GM18873 (cell line): ENCODE results near the gene TNK2.

ENCODE experiments used
- ATAC-seq: cut with Tn5 transposase; IDR thresholded peaks from one replicate; pipeline ENCODE4 v1.9.1; 2021; ENCODE audit warnings: mild to moderate bottlenecking, moderate library complexity, moderate number of reproducible peaks; ENCODE audit not compliant: unreplicated experiment, low FRiP score

Gene TNK2

DNA sequence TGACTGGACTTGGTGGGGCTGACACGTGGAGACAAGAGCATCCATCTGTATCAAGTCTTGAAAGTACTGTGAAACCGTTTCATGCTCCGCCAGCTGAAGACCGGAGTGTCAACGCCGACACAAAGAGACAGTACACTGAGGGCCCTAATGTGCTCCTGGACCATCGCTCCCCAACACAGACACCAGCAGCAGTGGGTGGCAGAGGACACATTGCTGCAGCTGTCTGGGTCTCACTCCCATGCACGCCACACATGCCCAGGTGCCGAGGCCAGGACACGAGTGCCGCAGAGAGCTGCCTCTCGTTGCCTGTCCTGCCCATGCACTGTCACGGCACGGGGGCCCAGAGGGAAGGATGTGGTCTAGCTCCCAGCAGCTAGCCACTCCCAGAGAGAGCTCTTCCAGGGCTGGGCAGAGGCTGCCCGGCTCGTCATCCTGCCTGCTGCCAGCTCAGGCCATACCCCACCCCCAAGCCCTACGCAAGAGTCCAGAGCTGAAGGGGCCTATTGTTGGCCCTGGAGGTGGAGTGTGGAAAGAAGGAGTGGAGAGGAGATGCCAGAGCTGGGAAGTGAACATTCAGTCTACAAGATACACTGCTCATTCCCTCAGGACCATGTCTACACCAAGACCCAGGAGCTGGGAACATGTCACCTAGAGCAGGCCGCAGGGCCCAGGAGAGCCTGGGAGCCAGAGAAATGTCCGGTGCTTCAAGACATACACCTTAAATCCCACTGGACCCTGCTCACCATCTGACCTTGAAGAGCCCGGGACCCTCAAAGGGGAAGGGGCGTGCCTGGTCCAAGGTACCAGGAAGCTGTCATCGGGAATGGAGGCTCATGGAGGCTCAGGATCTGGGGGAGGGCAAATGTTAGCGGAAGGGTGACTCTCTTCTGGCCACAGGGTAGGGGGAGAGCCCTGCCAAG, 7.7 kb downstream of the TNK2 start:
- ATAC-seq = no peak

DNA sequence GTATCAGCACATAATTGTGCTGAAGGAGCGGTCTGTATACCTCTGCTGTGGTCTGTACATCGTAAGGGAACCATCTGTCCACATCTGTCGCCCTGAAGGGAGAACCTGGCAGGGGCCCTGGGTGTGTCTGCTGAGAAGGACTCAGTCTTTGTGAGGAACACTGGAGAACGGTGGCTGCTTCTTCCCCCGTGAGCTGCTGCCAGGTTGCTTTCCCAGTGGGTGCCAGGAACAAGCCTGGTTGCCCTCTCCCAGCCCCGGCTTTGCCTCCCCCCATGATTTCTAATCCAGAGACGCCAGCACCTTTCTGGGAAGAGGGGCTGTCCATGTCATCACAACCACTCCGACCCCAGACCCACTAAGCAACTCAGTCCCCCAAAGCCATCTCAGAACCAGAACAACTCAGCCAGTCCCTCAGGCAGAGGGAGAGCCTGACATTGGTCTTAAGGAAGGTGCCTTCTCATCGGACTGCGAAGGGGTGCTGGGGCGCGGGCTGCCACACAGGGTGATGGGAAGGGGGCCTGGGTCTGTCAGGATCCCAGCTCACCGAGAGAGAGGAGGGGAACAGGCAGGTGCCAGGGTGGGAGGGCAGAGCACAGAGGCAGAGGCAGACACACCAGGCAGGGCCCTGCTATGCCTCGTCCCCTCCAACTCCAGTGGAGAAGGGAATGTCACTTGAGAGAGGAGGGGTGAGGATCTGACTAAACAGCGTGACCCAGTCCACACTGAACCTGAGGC, 8.5 kb downstream of the TNK2 start:
- no peak for ATAC-seq

DNA sequence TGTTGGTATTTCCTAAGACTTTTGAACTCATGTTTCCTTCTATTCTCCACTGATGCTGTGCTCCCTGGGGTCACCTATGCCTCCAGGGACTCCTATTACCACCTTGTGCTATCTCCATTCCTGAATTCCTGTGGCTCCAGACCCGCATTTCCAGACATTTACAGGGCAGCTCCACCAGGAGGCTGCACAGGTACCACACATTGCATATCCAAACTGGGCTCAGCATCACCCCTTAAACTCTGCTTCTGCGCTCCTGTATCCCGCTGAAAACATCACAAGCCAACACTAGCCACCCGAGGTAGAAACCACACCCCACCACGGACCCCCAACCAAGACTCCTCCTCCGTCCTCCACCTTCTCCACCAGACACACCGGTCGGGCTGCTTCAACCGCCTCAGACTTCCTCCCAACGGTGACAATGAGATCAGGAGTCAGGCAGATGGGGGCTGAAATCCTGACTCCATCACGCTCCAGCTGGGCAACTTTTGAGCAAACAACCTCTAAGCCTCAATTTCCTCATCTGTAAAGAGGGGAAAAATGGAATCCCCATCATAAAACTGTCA, 10.4 kb downstream of the TNK2 start:
- no peak for ATAC-seq

DNA sequence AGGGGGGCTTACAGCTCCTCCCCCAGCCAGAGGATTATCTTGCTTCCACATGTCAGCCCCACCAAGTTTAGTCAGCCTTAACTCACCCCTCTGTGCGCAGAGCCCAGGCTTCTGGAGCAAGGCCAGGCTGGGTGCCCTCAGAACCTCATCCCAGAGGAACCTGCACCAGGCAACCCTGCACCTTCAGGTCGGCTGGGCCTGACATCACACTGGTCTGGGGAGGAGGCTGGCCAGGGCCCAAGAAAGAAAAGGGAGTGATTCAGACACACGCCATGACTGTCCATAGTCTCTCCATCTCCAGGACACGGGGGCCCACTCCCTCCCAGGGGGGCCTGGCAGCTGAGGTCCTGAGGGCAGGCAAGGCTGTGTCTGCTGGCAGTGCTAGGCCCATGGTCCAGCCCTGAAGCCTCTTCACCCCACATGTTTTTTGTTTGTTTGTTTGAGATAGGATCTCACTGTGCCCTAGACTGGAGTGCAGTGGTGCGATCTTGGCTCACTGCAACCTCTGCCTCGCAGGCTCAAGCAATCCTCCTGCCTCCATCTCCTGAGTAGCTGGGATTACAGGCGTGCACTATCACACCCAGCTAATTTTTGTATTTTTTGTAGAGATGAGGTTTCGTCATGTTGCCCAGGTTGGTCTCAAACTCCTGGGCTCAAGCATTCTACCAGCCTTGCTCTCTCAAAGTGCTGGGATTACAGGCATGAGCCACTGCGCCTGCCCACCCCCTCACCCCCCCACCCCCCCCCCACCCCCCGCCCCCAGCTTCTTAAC, 11.1 kb downstream of the TNK2 start:
- ATAC-seq = no peak

DNA sequence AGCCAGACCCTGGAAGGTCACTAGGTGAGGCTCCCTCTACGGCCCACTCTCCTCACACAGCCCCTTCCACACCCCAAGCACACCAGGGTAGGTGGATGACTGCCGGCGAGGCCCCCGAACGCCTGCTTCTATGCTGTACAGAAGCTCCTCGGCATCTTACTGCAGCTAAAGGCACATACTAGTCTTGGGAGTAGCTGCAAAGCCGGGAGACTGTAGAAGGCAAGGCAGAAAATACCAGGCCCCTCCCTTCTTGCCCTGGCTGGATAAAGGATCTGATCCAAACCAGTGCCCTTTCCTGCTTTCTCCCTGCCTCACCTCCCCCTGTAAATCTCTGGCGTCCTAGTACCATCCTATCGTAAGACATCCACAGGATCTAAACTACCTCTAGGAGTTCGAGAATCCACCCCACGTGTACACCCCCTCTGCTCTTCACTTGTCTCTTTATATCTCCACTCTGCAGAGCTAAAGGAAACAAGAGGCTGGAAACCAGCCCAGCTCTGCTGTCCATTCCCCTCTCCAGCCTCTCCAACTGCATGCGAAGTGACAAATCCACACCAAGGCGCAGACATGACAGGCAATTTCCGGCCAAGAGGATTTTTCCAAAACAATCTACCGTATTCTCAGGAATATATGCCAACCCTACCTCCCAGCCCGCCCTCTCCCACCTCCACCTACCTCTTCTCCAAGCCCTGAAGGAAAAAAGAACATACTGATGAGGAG, 11.8 kb downstream of the TNK2 start:
- no peak for ATAC-seq

DNA sequence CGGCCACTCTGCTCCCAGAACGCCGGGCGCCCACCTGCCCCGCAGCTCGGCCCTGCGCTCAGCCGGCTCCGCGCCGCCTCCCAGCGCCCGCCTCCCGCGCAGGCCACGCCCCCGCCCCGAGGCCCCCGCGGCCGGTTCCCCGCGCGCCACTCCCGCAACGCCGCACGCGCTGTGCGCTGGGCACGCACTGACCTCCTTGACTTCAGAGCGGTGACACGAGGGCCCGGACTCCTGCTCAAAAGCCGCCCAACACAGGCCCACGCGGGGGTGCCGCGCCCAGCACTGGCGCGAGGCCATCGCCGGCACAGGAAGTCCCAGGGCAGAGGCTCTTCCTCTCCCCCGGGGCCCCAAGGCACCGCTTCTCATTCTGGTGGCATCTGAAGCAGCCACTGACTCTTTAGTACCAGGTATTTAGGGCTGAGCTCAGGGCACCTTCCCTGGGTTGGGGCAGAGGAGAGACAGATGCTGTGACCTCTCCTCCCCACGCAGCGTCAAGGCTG, 12.4 kb downstream of the TNK2 start:
- no peak for ATAC-seq

DNA sequence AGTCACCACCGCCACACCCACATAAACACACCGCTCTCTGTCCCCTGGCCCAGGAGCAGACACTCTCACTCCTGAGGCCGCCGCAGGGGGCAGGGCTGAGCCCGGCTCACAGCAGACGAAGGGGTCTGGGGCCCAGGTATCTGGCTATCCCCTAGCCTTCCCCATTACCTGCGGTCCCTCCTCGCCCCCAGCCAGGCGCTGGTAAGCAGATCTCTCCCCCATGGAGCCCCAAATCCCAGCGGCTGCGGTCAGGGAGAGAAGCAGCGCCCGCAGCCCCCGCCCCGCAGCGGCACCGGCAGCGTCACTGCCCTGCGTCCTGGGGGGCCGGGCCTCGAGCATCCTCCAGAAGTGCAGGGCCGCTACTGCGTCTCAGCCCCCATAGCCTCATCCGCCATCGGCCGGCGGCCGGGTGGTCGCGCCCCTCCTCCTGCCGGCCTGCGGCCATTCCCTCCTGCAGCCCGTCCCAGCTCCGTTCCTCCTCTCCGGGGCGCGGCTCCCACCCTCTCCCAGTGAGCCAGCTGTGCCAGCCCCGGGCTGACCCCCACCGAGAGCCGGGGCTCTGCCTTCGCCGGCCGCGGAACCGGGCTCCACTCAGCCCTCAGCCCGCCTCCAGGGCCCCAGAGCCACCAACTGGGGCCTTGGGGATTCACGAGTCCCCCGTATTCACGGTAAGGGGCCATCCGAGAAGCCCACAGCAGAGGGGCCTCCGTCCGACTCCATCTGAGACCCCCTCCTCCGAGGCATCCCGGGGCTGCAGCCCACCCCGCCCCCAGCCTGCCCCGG, 13.1 kb downstream of the TNK2 start:
- no peak for ATAC-seq

DNA sequence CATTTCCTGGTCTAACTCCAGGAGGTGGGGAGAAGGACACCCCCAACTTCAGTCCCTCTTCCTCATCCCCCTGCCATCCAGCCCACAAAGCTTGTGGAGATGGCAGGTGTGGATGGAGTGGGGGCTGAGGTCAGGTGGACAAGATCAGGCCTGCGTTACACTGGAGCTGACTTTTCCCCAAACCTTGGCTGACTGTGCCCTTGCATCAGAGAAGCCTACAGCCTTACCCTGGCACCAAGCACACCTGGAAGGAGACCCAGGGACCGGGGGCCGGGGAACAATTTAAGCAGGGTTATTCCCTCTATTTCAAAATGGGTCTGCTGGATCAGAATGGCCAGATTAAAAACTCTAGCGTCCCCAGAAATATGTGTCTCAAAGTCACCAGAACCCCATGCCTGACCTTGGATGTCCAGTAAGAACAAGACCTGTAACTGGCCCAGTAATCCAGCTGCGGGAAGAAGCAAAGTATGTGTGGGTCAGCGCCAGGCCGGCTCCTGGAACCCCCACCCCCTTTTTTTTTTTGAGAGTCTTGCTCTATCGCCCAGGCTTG, 14.4 kb downstream of the TNK2 start:
- no peak for ATAC-seq

DNA sequence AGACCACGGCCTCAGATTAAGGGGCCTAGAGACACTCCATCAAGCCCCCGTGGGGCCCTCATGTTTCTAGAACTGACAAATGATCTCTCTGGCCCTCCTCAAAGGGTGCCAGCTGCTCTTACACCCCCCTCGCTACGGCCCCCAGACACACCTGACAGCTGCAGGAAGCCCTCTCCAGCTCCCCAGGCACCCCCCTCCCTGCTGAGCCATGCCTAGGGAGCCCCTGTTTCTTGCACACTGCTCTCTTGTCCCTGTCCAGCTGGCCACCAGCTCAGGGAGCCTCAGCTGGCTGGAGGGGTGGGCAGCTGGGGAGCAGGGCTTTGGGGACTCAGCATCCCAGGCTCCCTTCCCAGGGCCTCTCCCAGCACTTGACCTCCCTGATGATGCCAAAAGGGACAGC, 14.8 kb downstream of the TNK2 start:
- ATAC-seq = no peak

DNA sequence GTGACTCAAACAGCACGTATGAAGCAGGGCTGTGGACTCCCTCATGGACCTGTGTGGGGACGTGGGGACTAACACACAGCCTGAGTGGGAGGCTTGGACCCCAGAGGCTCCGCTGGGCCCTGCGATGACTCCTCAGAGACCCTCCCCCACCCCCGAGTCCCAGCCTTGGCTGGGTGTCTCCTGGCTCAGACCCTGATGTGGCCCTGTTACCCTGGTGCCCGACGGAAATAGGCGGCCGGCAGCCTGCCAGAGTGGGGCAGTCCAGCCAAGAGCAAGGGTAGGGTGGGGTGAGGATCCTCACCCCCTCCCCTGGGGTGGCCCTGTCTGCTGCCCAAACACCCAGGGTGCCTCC, 15.3 kb downstream of the TNK2 start:
- no peak for ATAC-seq

DNA sequence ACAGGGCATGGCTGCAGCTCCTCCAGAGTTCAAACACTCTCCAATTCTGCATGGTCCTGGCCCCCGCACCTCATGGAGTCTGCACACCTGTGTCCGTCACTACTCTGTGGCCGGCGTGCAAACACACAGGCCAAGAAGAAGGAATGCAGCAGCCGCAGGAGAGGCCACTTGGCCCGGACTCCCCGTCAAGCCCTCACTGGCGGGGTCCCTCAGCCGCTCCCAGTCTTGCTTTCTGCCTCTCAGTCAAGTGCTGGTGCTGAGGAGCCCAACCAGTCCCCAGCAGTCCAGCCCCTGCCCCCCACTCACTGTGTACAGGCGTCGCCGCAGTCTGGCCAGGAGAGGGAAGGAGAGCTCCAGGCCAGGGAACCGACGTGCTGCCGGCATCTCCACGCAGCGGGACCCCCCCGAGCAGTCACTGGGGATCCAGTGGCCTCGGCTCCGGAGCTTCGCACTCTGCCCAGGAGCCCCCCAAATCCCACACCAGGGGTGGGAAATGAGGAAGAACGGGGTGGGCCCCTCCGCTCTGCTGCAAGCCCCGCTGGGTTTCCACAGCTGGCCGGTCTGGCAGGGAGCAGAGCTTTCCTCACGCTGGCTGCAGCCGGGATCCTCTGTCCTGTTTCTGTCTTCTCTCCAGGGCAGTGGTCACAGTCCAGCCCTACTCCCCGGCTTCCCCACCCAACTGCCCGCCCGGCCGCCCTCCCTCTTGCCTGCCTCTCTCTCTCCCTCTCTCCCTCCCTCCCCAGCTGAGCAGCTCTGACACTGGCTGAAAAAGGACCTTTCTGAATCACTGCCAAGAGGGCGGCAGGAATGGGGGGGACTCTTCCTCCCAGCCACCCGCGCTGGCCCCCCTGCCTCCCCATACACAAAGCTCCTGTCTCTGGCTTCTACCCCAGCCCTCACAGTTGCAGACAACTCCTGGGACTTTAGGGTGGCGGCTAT, 16.0 kb downstream of the TNK2 start:
- ATAC-seq = no peak

DNA sequence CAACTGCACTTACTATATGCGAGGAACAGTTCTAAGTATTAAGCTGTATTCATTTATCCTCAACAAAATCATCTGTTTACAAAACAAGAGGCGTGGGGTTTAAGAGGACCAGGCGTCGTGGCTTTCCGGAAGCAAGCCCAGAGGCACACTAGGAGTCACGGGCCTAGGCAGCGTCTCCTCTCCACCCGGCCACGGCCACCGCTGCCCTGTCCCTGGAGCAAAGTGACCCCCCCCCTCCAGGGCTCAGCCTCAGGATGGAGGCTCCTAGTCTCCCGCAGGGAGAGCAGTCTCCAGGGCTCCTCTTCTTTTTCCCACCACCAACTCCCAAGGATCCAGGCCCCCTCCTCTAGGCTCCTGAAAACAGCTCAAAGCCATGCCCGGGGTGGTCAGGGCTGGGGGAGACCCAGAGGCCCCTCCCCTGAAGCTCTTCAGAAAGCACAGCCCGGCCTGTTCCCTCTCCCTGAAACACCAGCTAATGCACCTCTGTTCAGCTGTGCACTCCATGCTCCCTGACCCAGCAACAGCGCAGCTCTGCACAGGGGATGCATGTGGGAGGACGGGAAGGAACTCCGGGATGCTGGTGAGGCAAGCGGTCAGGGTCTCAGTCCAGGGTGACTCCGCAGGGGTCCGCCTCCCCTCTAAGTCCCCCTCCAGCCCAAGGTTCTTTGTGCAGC, 16.8 kb downstream of the TNK2 start:
- no peak for ATAC-seq

DNA sequence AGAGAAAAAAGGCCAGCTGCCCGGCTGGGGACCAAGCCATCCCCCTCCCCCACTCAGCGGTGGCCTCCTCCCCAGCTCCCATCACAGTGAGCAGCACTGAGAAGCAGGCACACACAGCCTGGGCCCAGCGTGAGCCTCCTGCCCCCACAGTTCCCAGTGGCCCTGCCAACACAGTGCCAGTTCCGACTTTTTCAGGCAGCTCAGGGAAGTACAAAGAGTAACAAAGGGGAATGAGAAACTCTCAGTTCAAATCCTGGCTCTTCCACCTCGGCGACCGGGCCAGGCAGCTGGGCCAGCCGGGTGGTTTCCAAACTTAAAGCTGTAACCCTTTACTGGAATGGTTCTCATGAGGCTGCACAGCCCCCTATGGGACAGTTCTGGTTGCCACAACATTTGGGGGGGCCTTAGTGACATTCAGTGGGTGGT, 18.5 kb downstream of the TNK2 start:
- no peak for ATAC-seq

DNA sequence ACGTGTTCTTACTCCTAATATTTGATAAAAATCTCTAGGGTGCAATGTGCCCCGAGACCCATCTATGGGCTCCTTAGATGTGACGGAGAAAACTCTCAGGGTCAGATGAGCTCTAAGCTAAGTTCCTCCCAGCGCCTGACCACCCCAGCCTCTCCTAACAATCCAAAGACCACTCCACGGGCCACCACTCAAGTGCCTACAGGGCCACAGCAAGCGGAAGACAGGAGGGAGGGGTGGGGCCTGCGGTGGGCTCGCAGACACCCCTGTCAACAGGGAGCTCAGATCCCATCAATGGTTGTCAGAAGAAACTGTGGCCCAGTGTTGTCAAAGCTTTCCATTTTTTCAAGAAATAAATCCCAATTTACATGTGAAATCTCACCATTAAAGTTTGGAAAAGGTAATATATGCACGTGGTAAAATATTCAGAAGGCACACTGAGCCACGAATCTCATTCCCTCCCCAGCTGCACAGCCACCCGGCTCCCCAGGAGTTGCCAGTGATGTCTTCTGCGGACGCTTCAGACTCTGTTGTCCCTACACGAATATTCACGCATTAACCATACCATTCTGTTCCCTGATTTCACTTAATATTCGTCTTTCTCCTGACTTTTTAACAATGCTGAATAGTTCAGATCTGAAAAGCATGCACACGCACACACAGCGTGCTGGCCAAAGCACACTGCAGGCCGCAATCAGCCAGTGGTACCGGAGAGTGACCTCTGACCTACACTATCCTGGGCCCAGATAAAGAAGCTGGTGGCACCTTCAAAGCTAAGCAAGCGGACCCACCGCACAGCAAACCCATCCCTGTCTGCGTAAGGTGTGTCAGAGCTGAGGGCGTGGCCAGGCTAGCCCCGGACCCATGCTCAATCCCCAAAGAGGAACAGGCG, 19.1 kb downstream of the TNK2 start:
- no peak for ATAC-seq

DNA sequence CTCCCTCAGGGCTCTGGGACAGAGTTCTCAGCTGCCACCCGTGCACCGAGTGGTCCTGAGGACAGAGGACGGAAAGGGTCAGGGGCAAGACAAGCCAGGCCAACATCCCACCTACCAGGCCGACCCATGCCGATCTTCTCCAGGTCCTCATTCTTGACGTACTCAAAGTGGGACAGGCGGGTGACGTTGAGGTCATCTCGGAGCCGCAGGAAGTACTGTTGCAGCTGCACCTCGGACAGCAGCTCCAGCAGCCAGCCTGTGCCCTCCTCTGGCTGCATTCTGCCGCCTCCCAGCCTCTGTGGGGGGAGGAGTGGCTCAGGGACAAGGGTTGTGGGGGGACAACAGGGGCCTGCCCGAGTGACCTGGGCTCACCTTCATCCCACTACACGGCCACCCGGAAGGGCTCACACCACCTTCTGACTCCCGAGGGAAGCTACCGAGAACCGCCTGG, 20.0 kb downstream of the TNK2 start:
- ATAC-seq = no peak

DNA sequence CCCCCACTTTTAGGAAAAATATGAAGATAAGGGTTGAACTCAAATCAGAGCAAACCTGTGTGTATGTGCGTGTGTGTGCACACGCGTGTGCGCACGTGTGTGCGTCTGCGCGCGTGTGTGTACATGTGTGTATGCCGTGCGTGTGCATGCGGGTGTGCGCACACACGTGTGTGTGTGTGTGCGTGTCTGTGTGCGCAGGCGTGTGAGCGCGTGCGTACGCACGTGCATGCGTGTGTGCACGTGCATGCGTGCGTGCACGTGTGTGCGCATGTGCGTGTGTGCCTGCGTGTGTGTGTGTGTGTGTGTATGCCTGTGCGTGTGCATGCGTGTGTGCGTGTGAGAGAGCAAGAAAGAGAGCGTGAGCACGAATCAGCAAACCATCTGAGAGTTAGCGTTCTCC, 20.7 kb downstream of the TNK2 start:
- no peak for ATAC-seq
